H54 (cell line): ENCODE results near the gene NSD1.

ENCODE experiments used
- DNase-seq: peaks from one replicate; pipeline ENCODE4 v3.0.0; 2011; ENCODE audit warnings: low spot score, mixed read lengths; ENCODE audit not compliant: insufficient read length
- FAIRE-seq: peaks from 3 replicates; lab custom pipeline; 2011; peaks lifted over from hg19 to GRCh38; lab: Jason Lieb, UNC
- POLR2A ChIP-seq: IDR thresholded peaks from 2 replicates; pipeline ENCODE4 v1.6.1; 2011; ENCODE audit warnings: low read depth, mild to moderate bottlenecking, low read length

NSD1 gene

GRCh38 chr5:177133096-177133852, at the start of gene NSD1:
Gene NSD1 (plus strand): TSS chr5:177133773. CDS start chr5:177135104, 1,331 bp downstream.
- TF ChIP-seq POLR2A: peak; percentile 37; the same call in 1 of the 2 replicates
- DNase-seq (peak; percentile 50), FAIRE-seq (no peak)

- TF ChIP-seq POLR2A: no peak
- DNase-seq: no peak
- FAIRE-seq: no peak
These were observed 49.4 kb upstream of the NSD1 start for GRCh38 chr5:177084175-177084574.

GRCh38 chr5:177085985-177086653, 47.5 kb upstream of the NSD1 start:
- no peak for TF ChIP-seq POLR2A
- DNase-seq: no peak
- no peak for FAIRE-seq

GRCh38 chr5:177086654-177087397, 46.7 kb upstream of the NSD1 start, which contains the start of gene FGFR4:
Gene FGFR4 (plus strand): TSS chr5:177086915. CDS start chr5:177089603, 2,688 bp downstream.
- DNase-seq: peak; percentile 63
- FAIRE-seq: no peak
- 0 out of 2 replicates have a peak, but pooled peaks have one; percentile 18 for TF ChIP-seq POLR2A

- no peak for TF ChIP-seq POLR2A
- no peak for DNase-seq
- FAIRE-seq: no peak
These were observed 46.1 kb upstream of the NSD1 start for GRCh38 chr5:177087398-177088005.

- FAIRE-seq (no peak), DNase-seq (no peak)
- no peak for TF ChIP-seq POLR2A
These were observed 44.4 kb upstream of the NSD1 start for GRCh38 chr5:177089127-177089526.

GRCh38 chr5:177089825-177090641, 43.5 kb upstream of the NSD1 start:
- no peak for TF ChIP-seq POLR2A
- DNase-seq: no peak
- FAIRE-seq: no peak

GRCh38 chr5:177090813-177091212, 42.8 kb upstream of the NSD1 start:
- TF ChIP-seq POLR2A: no peak
- DNase-seq (no peak), FAIRE-seq (no peak)

- no peak for TF ChIP-seq POLR2A
- DNase-seq: no peak
These were observed 42.3 kb upstream of the NSD1 start for GRCh38 chr5:177091232-177091631.

GRCh38 chr5:177092178-177093081, 41.1 kb upstream of the NSD1 start:
- no peak for TF ChIP-seq POLR2A
- FAIRE-seq: no peak
- DNase-seq: no peak

More at GRCh38 chr5:177091232-177091631, 42.3 kb upstream of the NSD1 start:
- FAIRE-seq: no peak

- DNase-seq: no peak
- TF ChIP-seq POLR2A: no peak
- FAIRE-seq: no peak
These were observed 40.4 kb upstream of the NSD1 start for GRCh38 chr5:177093082-177093712.
